Measurements from ENCODE around the gene AGFG1. TPM values are rescaled to one million over a fixed set of nuclear protein-coding genes. Genes with fewer than 3 reads are reported as not detected.

Gene AGFG1
- total and polyA plus RNA-seq, 2 donors (not counting 1 experiment from before 2014, with no cell fraction given): 40.0 to 128 TPM

DNA sequence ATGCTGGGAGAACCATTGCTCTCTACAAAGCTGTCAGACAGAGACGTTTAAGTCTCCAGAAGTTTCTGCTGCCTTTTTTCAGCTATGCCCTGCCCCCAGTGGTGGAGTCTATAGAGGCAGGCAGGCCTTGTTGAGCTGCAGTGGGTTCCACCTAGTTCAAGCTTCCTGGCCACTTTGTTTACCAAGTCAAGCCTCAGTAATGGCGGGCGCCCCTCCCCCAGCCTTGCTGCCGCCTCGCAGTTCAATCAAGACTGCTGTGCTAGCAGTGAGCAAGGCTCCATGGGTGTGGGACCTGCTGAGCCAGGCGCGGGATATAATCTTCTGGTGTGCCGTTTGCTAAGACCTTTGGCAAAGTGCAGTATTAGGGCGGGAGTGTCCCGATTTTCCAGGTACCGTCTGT lies 74.0 kb downstream of the AGFG1 start:
- Histone ChIP-seq H4K20me1 (ENCODE audit: control insufficient read depth, extremely low read depth, insufficient read depth, low read length) (no peaks in the 10 kb centered on the region), H3K4me1 (ENCODE audit: control insufficient read depth, extremely low read depth, insufficient read depth, low read length) (no peaks in the 10 kb centered on the region), H3K4me2 (ENCODE audit: extremely low read depth, insufficient read depth, low read length) (no peak overlapping the region), H3K79me2 (ENCODE audit: control insufficient read depth, insufficient read depth, low read length) (no peaks in the 10 kb centered on the region), H2AFZ (ENCODE audit: low read length) (no peak overlapping the region), H3K9me3 (ENCODE audit: control insufficient read depth, insufficient read depth, low read depth, low read length) (no peaks in the 10 kb centered on the region), H3K27ac (ENCODE audit: insufficient read depth, low read length) (no peak overlapping the region), H3K27me3 (ENCODE audit: control insufficient read depth, insufficient read depth, low read length) (no peaks in the 10 kb centered on the region), H3K4me3 (replicated peaks in 1 of 4; ENCODE audit: control extremely low read depth in 1 of 4, insufficient read depth in 1 of 4, low read depth in 3 of 4, low read length in 4 of 4) (no peak overlapping the region), H3K9ac (ENCODE audit: insufficient read depth, low read length) (no peak overlapping the region), H3K36me3 (ENCODE audit: control insufficient read depth, insufficient read depth, low read length) (peaks cover 2% of the 10 kb centered on the region)
- peak in 1 of 2 donors; percentile 18 for TF ChIP-seq CTCF (conservative IDR thresholded peaks at IDR 0.05 in 1 of 2, IDR thresholded peaks at IDR 0.05 in 1 of 2; ENCODE audit: low read depth in 1 of 2, low read length in 2 of 2)
- TF ChIP-seq EZH2 (IDR thresholded peaks at IDR 0.05; ENCODE audit: low read length, missing control alignments): no peak
- no peak for DNase-seq (ENCODE audit: low read depth in 2 of 2)

- Histone ChIP-seq H3K36me3 (ENCODE audit: control insufficient read depth, insufficient read depth, low read length) (peaks cover 2% of the 10 kb centered on the region), H3K27ac (ENCODE audit: insufficient read depth, low read length) (no peak overlapping the region), H3K79me2 (ENCODE audit: control insufficient read depth, insufficient read depth, low read length) (no peaks in the 10 kb centered on the region)
Measured at GRCh38 chr2:227551836-227552235, 79.9 kb downstream of the AGFG1 start.

GRCh38 chr2:227562581-227562980 lies 90.6 kb downstream of the AGFG1 start:
- H3K27me3 ChIP-seq (ENCODE audit: control insufficient read depth, insufficient read depth, low read length): no peaks in the 10 kb centered on the region

More at GRCh38 chr2:227551836-227552235, 79.9 kb downstream of the AGFG1 start:
- Histone ChIP-seq H3K4me1 (ENCODE audit: control insufficient read depth, extremely low read depth, insufficient read depth, low read length) (no peaks in the 10 kb centered on the region), H3K27me3 (ENCODE audit: control insufficient read depth, insufficient read depth, low read length) (no peaks in the 10 kb centered on the region), H3K4me2 (ENCODE audit: extremely low read depth, insufficient read depth, low read length) (no peak overlapping the region), H2AFZ (ENCODE audit: low read length) (no peak overlapping the region), H3K9ac (ENCODE audit: insufficient read depth, low read length) (no peak overlapping the region), H3K4me3 (replicated peaks in 1 of 4; ENCODE audit: control extremely low read depth in 1 of 4, insufficient read depth in 1 of 4, low read depth in 3 of 4, low read length in 4 of 4) (no peak overlapping the region), H3K9me3 (ENCODE audit: control insufficient read depth, insufficient read depth, low read depth, low read length) (no peaks in the 10 kb centered on the region), H4K20me1 (ENCODE audit: control insufficient read depth, extremely low read depth, insufficient read depth, low read length) (no peaks in the 10 kb centered on the region)
- TF ChIP-seq CTCF (conservative IDR thresholded peaks at IDR 0.05 in 1 of 2, IDR thresholded peaks at IDR 0.05 in 1 of 2; ENCODE audit: low read depth in 1 of 2, low read length in 2 of 2) (no peak), EZH2 (IDR thresholded peaks at IDR 0.05; ENCODE audit: low read length, missing control alignments) (no peak)
- DNase-seq (ENCODE audit: low read depth in 2 of 2): no peak

More at GRCh38 chr2:227562581-227562980, 90.6 kb downstream of the AGFG1 start:
- Histone ChIP-seq H3K36me3 (ENCODE audit: control insufficient read depth, insufficient read depth, low read length) (no peaks in the 10 kb centered on the region), H3K4me3 (replicated peaks in 1 of 4; ENCODE audit: control extremely low read depth in 1 of 4, insufficient read depth in 1 of 4, low read depth in 3 of 4, low read length in 4 of 4) (no peak overlapping the region), H4K20me1 (ENCODE audit: control insufficient read depth, extremely low read depth, insufficient read depth, low read length) (no peaks in the 10 kb centered on the region), H3K79me2 (ENCODE audit: control insufficient read depth, insufficient read depth, low read length) (no peaks in the 10 kb centered on the region), H3K4me1 (ENCODE audit: control insufficient read depth, extremely low read depth, insufficient read depth, low read length) (no peaks in the 10 kb centered on the region), H3K4me2 (ENCODE audit: extremely low read depth, insufficient read depth, low read length) (no peak overlapping the region), H3K9me3 (ENCODE audit: control insufficient read depth, insufficient read depth, low read depth, low read length) (no peaks in the 10 kb centered on the region), H3K27ac (ENCODE audit: insufficient read depth, low read length) (no peak overlapping the region), H3K9ac (ENCODE audit: insufficient read depth, low read length) (no peak overlapping the region), H2AFZ (ENCODE audit: low read length) (no peak overlapping the region)
- no peak for TF ChIP-seq EZH2 (IDR thresholded peaks at IDR 0.05; ENCODE audit: low read length, missing control alignments)
- no peak for TF ChIP-seq CTCF (conservative IDR thresholded peaks at IDR 0.05 in 1 of 2, IDR thresholded peaks at IDR 0.05 in 1 of 2; ENCODE audit: low read depth in 1 of 2, low read length in 2 of 2)
- no peak for DNase-seq (ENCODE audit: low read depth in 2 of 2)

Measured in fibroblast of lung (primary cell).